ENCODE results near the gene HS2ST1. TPM values are rescaled to one million over a fixed set of nuclear protein-coding genes. Genes with fewer than 3 reads are reported as not detected.

Gene HS2ST1
- total RNA-seq, 2 donors from 2014 or later = 11.5 to 11.7 TPM

- no peaks in the 10 kb centered on the region for H3K4me1 ChIP-seq (replicated peaks)
- H3K9me3 ChIP-seq = no peaks in the 10 kb centered on the region
- no peak for DNase-seq (ENCODE audit: low spot score)
- H3K27me3 ChIP-seq (replicated peaks; ENCODE audit: insufficient read depth) = no peaks in the 10 kb centered on the region
- no peaks in the 10 kb centered on the region for H3K36me3 ChIP-seq
- no peak overlapping the region for H3K4me3 ChIP-seq
- TF ChIP-seq CTCF (IDR thresholded peaks at IDR 0.05) (no peak), POLR2AphosphoS5 (IDR thresholded peaks at IDR 0.05) (no peak), POLR2A (IDR thresholded peaks at IDR 0.05) (no peak)
- intact Hi-C loops (cut with DNase I) = no loop called here
- no peak overlapping the region for H3K27ac ChIP-seq
Observed at GRCh38 chr1:86942743-86943142, 28.3 kb downstream of the HS2ST1 start.

GRCh38 chr1:86948212-86948611, 33.8 kb downstream of the HS2ST1 start:
- intact Hi-C loops (cut with DNase I) = no loop called here
- WGBS = 56% methylated on average over 5 of the region's 5 CpGs
- no peak for DNase-seq (ENCODE audit: low spot score)
- no peaks in the 10 kb centered on the region for H3K9me3 ChIP-seq
- no peak overlapping the region for H3K4me3 ChIP-seq
- H3K27me3 ChIP-seq (replicated peaks; ENCODE audit: insufficient read depth) = no peaks in the 10 kb centered on the region
- no peaks in the 10 kb centered on the region for H3K4me1 ChIP-seq (replicated peaks)
- no peak overlapping the region for H3K27ac ChIP-seq
- H3K36me3 ChIP-seq = no peaks in the 10 kb centered on the region
- no peak for TF ChIP-seq POLR2A (IDR thresholded peaks at IDR 0.05)
- TF ChIP-seq POLR2AphosphoS5 (IDR thresholded peaks at IDR 0.05) = no peak
- no peak for TF ChIP-seq CTCF (IDR thresholded peaks at IDR 0.05)

GRCh38 chr1:86950712-86951419, 36.4 kb downstream of the HS2ST1 start:
- no peaks in the 10 kb centered on the region for H3K27me3 ChIP-seq (replicated peaks; ENCODE audit: insufficient read depth)
- no peak overlapping the region for H3K4me3 ChIP-seq
- H3K4me1 ChIP-seq (replicated peaks) = no peaks in the 10 kb centered on the region
- H3K27ac ChIP-seq = no peak overlapping the region
- H3K9me3 ChIP-seq = no peaks in the 10 kb centered on the region
- WGBS = 67% methylated on average over 5 of the region's 5 CpGs
- H3K36me3 ChIP-seq = no peaks in the 10 kb centered on the region
- TF ChIP-seq POLR2AphosphoS5 (IDR thresholded peaks at IDR 0.05) (no peak), CTCF (IDR thresholded peaks at IDR 0.05) (no peak), POLR2A (IDR thresholded peaks at IDR 0.05) (no peak)
- intact Hi-C loops (cut with DNase I) = no loop called here
- no peak for DNase-seq (ENCODE audit: low spot score)

- Histone ChIP-seq H3K4me3 (no peak overlapping the region), H3K27ac (no peak overlapping the region), H3K9me3 (no peaks in the 10 kb centered on the region), H3K4me1 (replicated peaks) (no peaks in the 10 kb centered on the region), H3K27me3 (replicated peaks; ENCODE audit: insufficient read depth) (no peaks in the 10 kb centered on the region), H3K36me3 (no peaks in the 10 kb centered on the region)
- TF ChIP-seq POLR2AphosphoS5 (IDR thresholded peaks at IDR 0.05) (no peak), CTCF (IDR thresholded peaks at IDR 0.05) (no peak), POLR2A (IDR thresholded peaks at IDR 0.05) (no peak)
- DNase-seq (ENCODE audit: low spot score) = no peak
- WGBS = 77% methylated on average over 1 of the region's 1 CpG
- intact Hi-C loops (cut with DNase I) = no loop called here
Observed at GRCh38 chr1:86951430-86951829, 37.0 kb downstream of the HS2ST1 start.

GRCh38 chr1:86953167-86953566, 38.7 kb downstream of the HS2ST1 start:
- WGBS = 99% methylated on average over 3 of the region's 3 CpGs
- H3K9me3 ChIP-seq = no peaks in the 10 kb centered on the region
- TF ChIP-seq POLR2AphosphoS5 (IDR thresholded peaks at IDR 0.05) (no peak), CTCF (IDR thresholded peaks at IDR 0.05) (no peak), POLR2A (IDR thresholded peaks at IDR 0.05) (no peak)
- no peaks in the 10 kb centered on the region for H3K27me3 ChIP-seq (replicated peaks; ENCODE audit: insufficient read depth)
- no peak for DNase-seq (ENCODE audit: low spot score)
- intact Hi-C loops (cut with DNase I) = no loop called here
- H3K36me3 ChIP-seq = no peaks in the 10 kb centered on the region
- no peaks in the 10 kb centered on the region for H3K4me1 ChIP-seq (replicated peaks)
- H3K4me3 ChIP-seq = no peak overlapping the region
- H3K27ac ChIP-seq = no peak overlapping the region
